Measurements from ENCODE around the gene DRD4. TPM values are rescaled to one million over a fixed set of nuclear protein-coding genes. Genes with fewer than 3 reads are reported as not detected.

DRD4 gene
- total RNA-seq, 2 donors from 2014 or later = 0.68 TPM

DNA sequence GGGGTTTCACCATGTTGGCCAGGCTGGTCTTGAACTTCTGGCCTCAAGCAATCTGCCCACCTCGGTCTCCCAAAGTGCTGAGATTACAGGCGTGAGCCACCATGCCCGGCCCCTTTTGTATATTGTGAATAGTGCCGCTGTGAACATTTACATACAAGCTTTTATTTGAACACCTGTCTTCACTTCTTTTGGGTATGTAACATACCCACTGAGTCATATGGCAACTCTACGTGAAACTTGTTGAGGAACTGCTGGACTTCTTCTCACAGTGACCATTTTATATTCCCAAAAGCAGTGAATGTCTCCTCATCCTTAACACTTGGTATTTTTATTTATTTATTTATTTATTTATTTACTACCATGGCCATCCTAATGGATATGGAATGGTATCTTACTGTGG lies 6.2 kb upstream of the DRD4 start:
- no peak overlapping the region for H3K27ac ChIP-seq
- 94% methylated on average over 5 of the region's 5 CpGs for WGBS
- H3K4me1 ChIP-seq (replicated peaks) = no peaks in the 10 kb centered on the region
- TF ChIP-seq POLR2A (IDR thresholded peaks at IDR 0.05) (no peak), POLR2AphosphoS5 (IDR thresholded peaks at IDR 0.05) (no peak)
- TF ChIP-seq, protein P1, sequence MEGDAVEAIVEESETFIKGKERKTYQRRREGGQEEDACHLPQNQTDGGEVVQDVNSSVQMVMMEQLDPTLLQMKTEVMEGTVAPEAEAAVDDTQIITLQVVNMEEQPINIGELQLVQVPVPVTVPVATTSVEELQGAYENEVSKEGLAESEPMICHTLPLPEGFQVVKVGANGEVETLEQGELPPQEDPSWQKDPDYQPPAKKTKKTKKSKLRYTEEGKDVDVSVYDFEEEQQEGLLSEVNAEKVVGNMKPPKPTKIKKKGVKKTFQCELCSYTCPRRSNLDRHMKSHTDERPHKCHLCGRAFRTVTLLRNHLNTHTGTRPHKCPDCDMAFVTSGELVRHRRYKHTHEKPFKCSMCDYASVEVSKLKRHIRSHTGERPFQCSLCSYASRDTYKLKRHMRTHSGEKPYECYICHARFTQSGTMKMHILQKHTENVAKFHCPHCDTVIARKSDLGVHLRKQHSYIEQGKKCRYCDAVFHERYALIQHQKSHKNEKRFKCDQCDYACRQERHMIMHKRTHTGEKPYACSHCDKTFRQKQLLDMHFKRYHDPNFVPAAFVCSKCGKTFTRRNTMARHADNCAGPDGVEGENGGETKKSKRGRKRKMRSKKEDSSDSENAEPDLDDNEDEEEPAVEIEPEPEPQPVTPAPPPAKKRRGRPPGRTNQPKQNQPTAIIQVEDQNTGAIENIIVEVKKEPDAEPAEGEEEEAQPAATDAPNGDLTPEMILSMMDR (IDR thresholded peaks at IDR 0.05) = no peak
- H3K4me3 ChIP-seq = no peak overlapping the region
- no peak for DNase-seq (ENCODE audit: low spot score)
- intact Hi-C loops (cut with DNase I) = no loop called here
- H3K27me3 ChIP-seq (replicated peaks; ENCODE audit: insufficient read depth) = no peaks in the 10 kb centered on the region
- no peaks in the 10 kb centered on the region for H3K36me3 ChIP-seq
- H3K9me3 ChIP-seq = no peaks in the 10 kb centered on the region

DNA sequence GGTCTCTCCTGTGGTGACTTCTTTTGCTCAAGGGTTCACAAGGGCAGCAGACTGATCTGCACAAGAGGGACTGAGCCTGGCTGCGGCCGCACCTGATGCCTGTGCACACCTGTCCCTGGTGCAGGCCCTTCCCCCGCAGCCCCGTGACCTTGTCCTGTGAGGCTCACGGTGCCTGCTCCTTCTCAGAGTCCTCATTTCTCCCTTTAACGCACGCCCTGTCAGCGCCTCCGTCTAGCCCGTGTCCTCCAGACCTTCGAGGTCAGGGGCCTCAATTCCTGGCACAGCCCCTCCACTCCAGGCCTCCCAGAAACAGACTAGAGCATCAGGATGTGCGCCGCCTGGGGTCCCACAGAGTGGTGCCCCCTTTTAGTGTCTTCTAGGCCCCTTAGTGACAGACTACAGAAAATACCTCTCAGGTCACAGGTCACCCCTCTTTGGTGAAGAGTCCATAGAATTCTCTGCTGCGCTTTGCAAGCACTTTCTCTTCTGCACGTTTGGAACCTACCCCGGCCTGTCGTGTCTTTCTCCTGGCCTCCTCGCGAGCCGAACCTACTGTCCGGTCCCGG lies 1.0 kb upstream of the DRD4 start:
- Histone ChIP-seq H3K27ac (no peak overlapping the region), H3K27me3 (replicated peaks; ENCODE audit: insufficient read depth) (no peaks in the 10 kb centered on the region), H3K9me3 (no peaks in the 10 kb centered on the region), H3K4me3 (no peak overlapping the region), H3K4me1 (replicated peaks) (no peaks in the 10 kb centered on the region), H3K36me3 (no peaks in the 10 kb centered on the region)
- TF ChIP-seq POLR2AphosphoS5 (IDR thresholded peaks at IDR 0.05) (no peak), POLR2A (IDR thresholded peaks at IDR 0.05) (no peak)
- WGBS = 87% methylated on average over 22 of the region's 22 CpGs
- intact Hi-C loops (cut with DNase I) = no loop called here
- no peak for DNase-seq (ENCODE audit: low spot score)

DNA sequence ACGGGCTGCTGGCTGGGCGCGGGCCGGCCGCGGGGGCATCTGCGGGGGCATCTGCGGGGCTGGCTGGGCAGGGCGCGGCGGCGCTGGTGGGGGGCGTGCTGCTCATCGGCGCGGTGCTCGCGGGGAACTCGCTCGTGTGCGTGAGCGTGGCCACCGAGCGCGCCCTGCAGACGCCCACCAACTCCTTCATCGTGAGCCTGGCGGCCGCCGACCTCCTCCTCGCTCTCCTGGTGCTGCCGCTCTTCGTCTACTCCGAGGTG lies 194 bp downstream of the DRD4 start:
- Histone ChIP-seq H3K4me3 (peak overlapping the region; percentile 4 to 33), H3K27ac (no peak overlapping the region), H3K27me3 (replicated peaks; ENCODE audit: insufficient read depth) (no peaks in the 10 kb centered on the region), H3K4me1 (replicated peaks) (no peaks in the 10 kb centered on the region), H3K9me3 (no peaks in the 10 kb centered on the region), H3K36me3 (no peaks in the 10 kb centered on the region)
- intact Hi-C loops (cut with DNase I) = no loop called here
- WGBS = 5% methylated on average over 21 of the region's 34 CpGs
- DNase-seq (ENCODE audit: low spot score) = no peak
- no peak for TF ChIP-seq POLR2AphosphoS5 (IDR thresholded peaks at IDR 0.05)
- TF ChIP-seq, protein P1 (IDR thresholded peaks at IDR 0.05) = no peak
- TF ChIP-seq POLR2A (IDR thresholded peaks at IDR 0.05) = no peak

DNA sequence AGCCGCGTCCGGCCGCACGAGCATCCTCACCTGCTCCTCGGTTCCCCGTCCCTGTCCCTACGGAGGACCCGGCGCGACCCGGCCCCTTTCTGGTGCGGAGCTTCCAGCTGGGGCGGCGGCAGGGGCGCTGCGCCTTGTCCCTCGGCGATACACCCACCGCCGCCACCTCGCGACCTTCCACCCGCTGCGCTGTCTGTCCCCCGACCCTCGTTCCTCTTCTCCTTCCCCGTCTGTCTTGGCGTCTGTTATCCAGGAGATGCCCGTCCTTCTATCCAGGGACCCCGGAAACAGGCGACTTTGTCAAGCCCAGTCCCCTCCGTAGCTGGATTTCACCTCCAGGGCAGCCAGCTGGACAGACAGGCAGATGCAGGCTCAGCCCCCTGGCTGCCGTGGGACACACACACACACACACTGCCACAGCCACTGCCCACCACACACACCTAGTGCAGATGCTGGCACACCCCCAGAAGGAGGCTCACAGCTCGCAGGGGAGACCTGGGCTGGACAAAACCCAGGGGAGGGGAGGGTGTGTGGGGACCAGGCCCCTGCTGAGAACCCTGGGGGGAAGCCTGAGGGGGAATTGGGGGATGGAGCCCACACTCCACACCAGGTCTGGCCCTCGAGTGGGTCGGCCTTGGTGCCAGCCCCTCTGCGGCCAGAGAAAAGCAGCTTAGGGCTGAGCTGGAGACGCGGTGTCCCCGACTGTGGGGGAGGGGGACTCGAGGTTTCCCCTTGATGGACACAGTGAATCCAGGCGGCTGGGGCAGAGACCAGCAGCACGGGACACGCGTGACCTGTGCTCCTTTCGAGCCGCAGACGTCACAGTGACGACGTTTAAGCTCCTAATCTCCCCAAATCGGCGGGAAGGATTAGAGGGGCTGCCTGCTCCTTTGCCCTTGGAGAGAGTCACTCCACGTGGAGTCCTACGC lies 788 bp downstream of the DRD4 start:
- H3K4me3 ChIP-seq = peak overlapping the region; percentile 4 to 33
- intact Hi-C loops (cut with DNase I) = no loop called here
- no peak overlapping the region for H3K27ac ChIP-seq
- H3K36me3 ChIP-seq = no peaks in the 10 kb centered on the region
- H3K27me3 ChIP-seq (replicated peaks; ENCODE audit: insufficient read depth) = no peaks in the 10 kb centered on the region
- WGBS = 46% methylated on average over 55 of the region's 55 CpGs
- no peak for TF ChIP-seq POLR2A (IDR thresholded peaks at IDR 0.05)
- no peak for TF ChIP-seq POLR2AphosphoS5 (IDR thresholded peaks at IDR 0.05)
- TF ChIP-seq, protein P1 (IDR thresholded peaks at IDR 0.05) = no peak
- no peaks in the 10 kb centered on the region for H3K9me3 ChIP-seq
- no peaks in the 10 kb centered on the region for H3K4me1 ChIP-seq (replicated peaks)
- no peak for DNase-seq (ENCODE audit: low spot score)

DNA sequence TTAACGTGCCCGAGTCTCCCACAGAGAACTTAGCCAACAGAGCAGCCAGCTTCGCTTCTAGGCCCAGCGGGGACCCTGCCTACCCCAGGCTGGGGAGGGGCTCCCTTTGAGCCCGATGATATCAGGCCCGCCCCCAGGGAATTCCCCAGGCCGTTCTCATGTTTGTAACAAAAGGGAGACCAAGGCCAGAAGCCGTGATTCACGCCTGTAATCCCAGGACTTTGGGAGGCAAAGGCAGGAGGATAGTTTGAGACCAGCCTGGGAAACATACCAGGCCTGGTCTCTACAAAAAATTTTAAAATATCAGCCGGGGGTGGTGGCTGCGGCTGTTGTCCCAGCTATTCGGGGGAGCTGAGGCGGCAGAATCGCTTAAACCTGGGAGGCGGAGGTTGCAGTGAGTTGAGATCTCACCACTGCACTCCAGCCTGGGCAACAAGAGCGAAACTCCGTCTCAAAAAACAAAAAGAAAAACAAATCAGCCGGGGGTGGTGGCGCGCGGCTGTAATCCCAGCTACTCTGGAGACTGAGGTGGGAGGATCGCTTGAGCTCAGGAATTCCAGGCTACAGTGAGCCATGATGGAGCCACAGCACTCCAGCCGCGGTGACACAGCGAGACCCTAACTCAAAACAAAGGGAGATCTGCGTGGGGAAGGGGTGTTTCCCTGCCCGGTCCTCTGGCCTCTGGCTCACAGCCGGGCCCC lies 1.7 kb downstream of the DRD4 start:
- no peak for DNase-seq (ENCODE audit: low spot score)
- Histone ChIP-seq H3K27ac (no peak overlapping the region), H3K4me3 (no peak overlapping the region), H3K4me1 (replicated peaks) (no peaks in the 10 kb centered on the region), H3K9me3 (no peaks in the 10 kb centered on the region), H3K36me3 (no peaks in the 10 kb centered on the region), H3K27me3 (replicated peaks; ENCODE audit: insufficient read depth) (no peaks in the 10 kb centered on the region)
- TF ChIP-seq POLR2AphosphoS5 (IDR thresholded peaks at IDR 0.05) (no peak), POLR2A (IDR thresholded peaks at IDR 0.05) (no peak)
- TF ChIP-seq, protein P1 (IDR thresholded peaks at IDR 0.05) = no peak
- intact Hi-C loops (cut with DNase I) = no loop called here
- 84% methylated on average over 28 of the region's 28 CpGs for WGBS

Measured in prostate gland (tissue), 2 donors.